Heart left ventricle (tissue), 16 donors: ENCODE results near the gene PAWR. TPM values are rescaled to one million over a fixed set of nuclear protein-coding genes. Genes with fewer than 3 reads are reported as not detected.

Experiments used
- ATAC-seq, 4 donors: fragments of 200-7000 bp; cut with Tn5 transposase; one replicate each; pipeline ENCODE4 v1.9.1; 2020 to 2022; ENCODE audit warnings: moderate library complexity in 4 of 4, mild to moderate bottlenecking in 3 of 4, moderate number of reproducible peaks in 1 of 4
- DNase-seq, 5 donors: peaks; one replicate each; pipeline ENCODE4 v3.0.0-alpha.2; 2020
- H3K27ac ChIP-seq, 12 donors: fragments of 200-600 bp; sonication (generic) in 4 of 12; one replicate each; pipeline versions ENCODE4 v1.5.0 to v1.8.0; 2016 to 2022; ENCODE audit warnings: mild to moderate bottlenecking in 2 of 12
- H3K27me3 ChIP-seq, 9 donors: fragments of 200-600 bp; sonication (generic) in 2 of 9; one replicate each; pipeline versions ENCODE4 v1.5.1 to v1.8.0; 2016 to 2022; ENCODE audit warnings: mild to moderate bottlenecking in 3 of 9
- H3K36me3 ChIP-seq, 9 donors: fragments of 200-600 bp; sonication (generic) in 2 of 9; one replicate each; pipeline versions ENCODE4 v1.5.0 to v1.8.0; 2018 to 2022; ENCODE audit warnings: mild to moderate bottlenecking in 2 of 9
- H3K4me1 ChIP-seq, 12 donors: fragments of 200-600 bp; sonication (generic) in 4 of 12; one replicate each; pipeline versions ENCODE4 v1.5.0 to v1.8.0; 2016 to 2022; ENCODE audit warnings: mild to moderate bottlenecking in 3 of 12
- H3K4me3 ChIP-seq, 12 donors: fragments of 200-600 bp; sonication (generic) in 4 of 12; one replicate each; pipeline versions ENCODE4 v1.5.0 to v1.8.0; 2017 to 2022; ENCODE audit warnings: mild to moderate bottlenecking in 9 of 12, moderate library complexity in 4 of 12
- H3K9me3 ChIP-seq, 12 donors: fragments of 200-600 bp; sonication (generic) in 4 of 12; one replicate each; pipeline versions ENCODE4 v1.5.0 to v1.8.0; 2016 to 2022; ENCODE audit warnings: mild to moderate bottlenecking in 1 of 12
- CTCF ChIP-seq, 12 donors: fragments of 200-600 bp; sonication (generic) in 4 of 12; IDR thresholded peaks; one replicate each; pipeline versions ENCODE4 v1.5.0 to v1.8.0; 2018 to 2022; ENCODE audit warnings: antibody characterized with exemption in 12 of 12, mild to moderate bottlenecking in 5 of 12
- POLR2A ChIP-seq, 2 donors: fragments of 450-650 bp; IDR thresholded peaks; one replicate each; pipeline ENCODE4 v1.6.1; 2017; ENCODE audit warnings: antibody characterized with exemption in 2 of 2, mild to moderate bottlenecking in 2 of 2, moderate library complexity in 2 of 2
- WGBS, 4 donors: extraction: QIAGEN DNeasy Blood & Tissue Kit in 2 of 4; methylation state at CpG; one replicate each; pipeline versions ENCODE4 v1.1.5 to v1.1.7; 2013 to 2018; 5-methylcytosine and 5-hydroxymethylcytosine counted together
- intact Hi-C, 10 donors: fragments of 100-400 bp; cut with DNase I; formaldehyde crosslinking; loops; one replicate each; pipeline versions ENCODE4 v1.11.1 to v1.14.2; 2022
- polyA plus RNA-seq, 2 donors: library from polyadenylated mRNA; stranded (reverse); fragments of 200-250 nt; gene quantifications; one replicate each; pipeline ENCODE4 v1.2.3, GENCODE V29; 2013
- total RNA-seq, 9 donors: library from RNA; depleted of rRNA in 2 of 9; stranded (reverse); fragments of >200 nt in 2 of 9; fragmentation: NEBNext Ultra II Directional in 3 of 9; extraction: Animal tissue kit (Norgen Biotek cat#: 25700) in 3 of 9; gene quantifications; one replicate each; pipeline versions ENCODE4 v1.1.0 to v1.2.4, GENCODE V29; 2016 to 2023
- donor health status: ischemic (EF 13 %, LVEDD 7.1; RV severe dilation, severe dysfunction).
- donor health status: healthy with polysubstance abuse.
- donor health status: DM: no; HTN: yes; CAD: no.
- donor health status: DM: no; HTN: no; CAD: no.
- donor health status: ischemic (EF 25% LVEDD 6.9; RV normal size, moderate dysfunction).
- donor health status: ischemic (EF 25% LVEDD 5.7; RV mildly dilated, moderate dysfunction).
- donor health status: healthy.
- donor health status: DM: yes; HTN: yes; CAD: no.
- donor health status: ischemic (EF 35%, LVEDD 5.7; RV mildly dilated, moderate dysfunction).
- donor health status: nonischemic (EF 11% LVEDD 7.7; RV severe dilation, severe dysfunction).
- donor health status: DM: yes; HTN: yes; CAD: no.
- donor health status: PGD.
- donor health status: ischemic (EF 29% LVEDD 5.4; RV normal size, mild dysfunction).
- donor health status: nonischemic (EF 23%, LVEDD 6.1; RV moderate dilation, normal function).

Gene PAWR
- total and polyA plus RNA-seq, 11 donors, result 4.8 to 29.0 (median 11.0) TPM

DNA sequence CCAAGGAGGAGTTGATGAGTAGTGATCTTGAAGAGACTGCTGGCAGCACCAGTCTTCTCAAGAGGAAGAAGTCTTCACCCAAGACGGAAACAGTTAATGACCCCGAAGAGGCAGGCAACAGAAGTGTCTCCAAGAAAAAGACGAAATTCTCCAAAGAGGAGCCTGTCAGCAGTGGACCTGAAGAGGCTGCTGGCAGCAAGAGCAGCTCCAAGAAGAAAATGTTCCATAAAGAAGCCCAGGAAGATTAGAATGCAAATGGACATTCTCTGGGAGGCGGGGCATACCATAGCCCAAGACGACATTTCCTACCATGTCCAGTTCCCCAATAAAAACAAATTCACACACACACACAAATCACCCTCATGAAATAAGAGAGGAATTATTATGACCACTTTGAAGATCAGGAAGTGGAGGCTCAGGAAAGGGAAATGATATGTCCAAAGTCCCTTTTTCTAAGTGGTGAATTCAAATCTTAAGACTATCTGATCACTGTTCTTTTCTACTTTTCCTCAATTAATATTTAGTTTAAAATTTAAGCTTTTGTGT lies 131.8 kb downstream of the PAWR start:
- Histone ChIP-seq H3K36me3 (peaks cover 0 to 3% (median 0%) of the 10 kb centered on the region in 9 donors), H3K27ac (peak overlapping the region in 6 of 12 donors; percentile 30 to 81 (median 46)), H3K9me3 (peaks cover 0 to 18% (median 0%) of the 10 kb centered on the region in 12 donors), H3K27me3 (no peaks in the 10 kb centered on the region), H3K4me3 (no peak overlapping the region), H3K4me1 (peaks cover 0 to 41% (median 7%) of the 10 kb centered on the region in 12 donors)
- no peak for DNase-seq
- 50 to 65% (median 58%) methylated on average over 5 of the region's 5 CpGs for WGBS, 4 donors
- TF ChIP-seq POLR2A (IDR thresholded peaks at IDR 0.05) (no peak), CTCF (IDR thresholded peaks at IDR 0.05) (no peak)
- intact Hi-C loops, result loop anchor here (2.0 to 10.0 kb wide), 9 partner anchors 128 to 1206 kb away; partner anchors contain the start of genes PAWR (in 2 of the 10) and PPP1R12A (in 1 of the 10)
- ATAC-seq, result peak in 2 of 4 donors; percentile 21 to 22

- no peaks in the 10 kb centered on the region for H3K27me3 ChIP-seq
- peaks cover 0 to 41% (median 7%) of the 10 kb centered on the region in 12 donors for H3K4me1 ChIP-seq
- no peak for TF ChIP-seq POLR2A (IDR thresholded peaks at IDR 0.05)
- TF ChIP-seq CTCF (IDR thresholded peaks at IDR 0.05), result no peak
- intact Hi-C loops, result loop anchor here (2.0 to 10.0 kb wide), 10 partner anchors 129 to 1207 kb away; partner anchors contain the start of genes PAWR (in 2 of the 10) and PPP1R12A (in 1 of the 10)
- no peak overlapping the region for H3K4me3 ChIP-seq
- peak overlapping the region in 5 of 12 donors; percentile 30 to 81 (median 52) for H3K27ac ChIP-seq
- peaks cover 0 to 3% (median 0%) of the 10 kb centered on the region in 9 donors for H3K36me3 ChIP-seq
- H3K9me3 ChIP-seq, result peaks cover 0 to 23% (median 0%) of the 10 kb centered on the region in 12 donors
- WGBS, 4 donors, result 30 to 57% (median 50%) methylated on average over 1 of the region's 1 CpG
- DNase-seq (no peak), ATAC-seq (peak in 3 of 4 donors; percentile 58 to 79 (median 59))
These were observed 133.0 kb downstream of the PAWR start for GRCh38 chr12:79557690-79558315.

DNA sequence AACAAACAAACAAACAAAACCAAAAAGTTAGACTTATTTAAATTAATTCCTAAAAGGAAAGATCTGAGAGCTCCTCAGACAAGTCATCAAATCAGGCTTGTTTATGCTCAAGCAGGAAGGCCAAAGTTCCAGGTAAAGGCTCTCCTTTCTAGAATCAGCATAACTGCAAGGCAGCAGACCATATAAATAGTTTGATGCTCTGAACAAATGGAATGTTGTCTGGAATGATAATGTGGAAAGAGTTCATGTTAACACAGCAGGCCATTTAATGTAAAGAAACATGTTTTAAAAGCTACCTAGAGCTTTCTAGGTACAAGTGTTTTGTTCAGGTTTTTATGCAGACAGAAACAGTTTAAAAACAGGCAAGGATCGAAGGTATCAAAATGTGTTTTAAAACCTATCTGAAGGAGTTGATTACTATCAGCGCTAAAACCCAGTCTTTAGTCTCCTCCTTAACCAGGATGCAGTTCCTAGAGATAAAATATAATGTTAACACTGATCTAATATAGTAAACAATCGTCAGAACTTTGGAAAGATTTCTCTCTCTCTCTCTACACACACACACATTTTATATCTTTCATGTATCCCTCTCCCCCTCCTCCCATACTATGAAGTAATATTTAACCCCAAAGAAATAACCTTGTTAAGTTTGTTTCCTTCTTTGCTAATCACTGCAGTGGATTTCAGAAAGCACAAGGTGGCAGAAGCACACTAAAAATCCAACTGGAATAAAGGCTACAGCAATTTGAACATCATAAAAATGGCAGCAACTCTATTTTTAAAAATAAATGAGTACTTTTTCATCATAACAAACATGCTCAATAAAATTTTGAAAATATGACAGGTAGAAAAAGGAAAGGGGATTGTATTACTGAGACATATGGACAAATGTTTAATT lies 135.5 kb downstream of the PAWR start:
- 42 to 56% (median 52%) methylated on average over 3 of the region's 3 CpGs for WGBS, 4 donors
- ATAC-seq (peak in 1 of 4 donors; percentile 45), DNase-seq (no peak)
- intact Hi-C loops, result loop anchor here (1.0 to 10.0 kb wide), 12 partner anchors 132 to 1210 kb away; partner anchors contain the start of genes PAWR (in 2 of the 10) and PPP1R12A (in 1 of the 10)
- H3K36me3 ChIP-seq, result no peaks in the 10 kb centered on the region
- peak overlapping the region in 1 of 12 donors; percentile 38 for H3K27ac ChIP-seq
- no peak overlapping the region for H3K4me3 ChIP-seq
- H3K27me3 ChIP-seq, result no peaks in the 10 kb centered on the region
- TF ChIP-seq POLR2A (IDR thresholded peaks at IDR 0.05), result no peak
- TF ChIP-seq CTCF (IDR thresholded peaks at IDR 0.05), result peak; percentile 31 to 80 (median 62)
- H3K4me1 ChIP-seq, result peaks cover 0 to 45% (median 7%) of the 10 kb centered on the region in 12 donors
- H3K9me3 ChIP-seq, result peaks cover 0 to 5% (median 0%) of the 10 kb centered on the region in 12 donors
